ENCODE data around the gene TAPT1. TPM values are rescaled to one million over a fixed set of nuclear protein-coding genes. Genes with fewer than 3 reads are reported as not detected.

TAPT1 gene
- total RNA-seq, 2 donors from 2014 or later = 32.3 to 35.2 TPM

DNA sequence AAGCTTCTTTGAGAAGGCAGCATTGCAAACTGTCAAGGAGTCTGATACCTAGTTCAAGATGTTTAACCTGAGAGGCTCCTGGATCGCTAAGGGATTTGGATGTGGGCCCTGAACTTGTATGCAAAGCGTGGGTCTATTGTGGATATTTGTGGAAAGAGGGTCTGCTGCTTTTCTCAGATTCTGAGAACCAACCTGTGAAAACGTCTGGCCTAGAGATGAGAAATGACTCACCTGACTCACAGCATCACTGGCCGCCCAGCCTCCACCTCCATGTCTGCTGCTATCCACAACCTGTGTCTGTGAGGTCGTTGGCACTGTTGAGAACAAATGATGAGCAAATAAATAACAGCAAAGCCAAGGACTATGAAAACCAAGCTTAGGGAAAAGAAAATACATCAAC lies 109.1 kb downstream of the TAPT1 start:
- no peaks in the 10 kb centered on the region for H3K4me1 ChIP-seq
- no peak overlapping the region for H3K27ac ChIP-seq
- H3K27me3 ChIP-seq = no peaks in the 10 kb centered on the region
- DNase-seq = peak; percentile 4
- intact Hi-C loops (cut with DNase I) = no loop called here
- H3K9me3 ChIP-seq = no peaks in the 10 kb centered on the region
- no peak overlapping the region for H3K4me3 ChIP-seq
- H3K9ac ChIP-seq (ENCODE audit: low read depth in 2 of 2, low read length in 2 of 2) = no peak overlapping the region
- TF ChIP-seq, protein P1, sequence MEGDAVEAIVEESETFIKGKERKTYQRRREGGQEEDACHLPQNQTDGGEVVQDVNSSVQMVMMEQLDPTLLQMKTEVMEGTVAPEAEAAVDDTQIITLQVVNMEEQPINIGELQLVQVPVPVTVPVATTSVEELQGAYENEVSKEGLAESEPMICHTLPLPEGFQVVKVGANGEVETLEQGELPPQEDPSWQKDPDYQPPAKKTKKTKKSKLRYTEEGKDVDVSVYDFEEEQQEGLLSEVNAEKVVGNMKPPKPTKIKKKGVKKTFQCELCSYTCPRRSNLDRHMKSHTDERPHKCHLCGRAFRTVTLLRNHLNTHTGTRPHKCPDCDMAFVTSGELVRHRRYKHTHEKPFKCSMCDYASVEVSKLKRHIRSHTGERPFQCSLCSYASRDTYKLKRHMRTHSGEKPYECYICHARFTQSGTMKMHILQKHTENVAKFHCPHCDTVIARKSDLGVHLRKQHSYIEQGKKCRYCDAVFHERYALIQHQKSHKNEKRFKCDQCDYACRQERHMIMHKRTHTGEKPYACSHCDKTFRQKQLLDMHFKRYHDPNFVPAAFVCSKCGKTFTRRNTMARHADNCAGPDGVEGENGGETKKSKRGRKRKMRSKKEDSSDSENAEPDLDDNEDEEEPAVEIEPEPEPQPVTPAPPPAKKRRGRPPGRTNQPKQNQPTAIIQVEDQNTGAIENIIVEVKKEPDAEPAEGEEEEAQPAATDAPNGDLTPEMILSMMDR (IDR thresholded peaks at IDR 0.05) = no peak
- no peaks in the 10 kb centered on the region for H3K36me3 ChIP-seq

DNA sequence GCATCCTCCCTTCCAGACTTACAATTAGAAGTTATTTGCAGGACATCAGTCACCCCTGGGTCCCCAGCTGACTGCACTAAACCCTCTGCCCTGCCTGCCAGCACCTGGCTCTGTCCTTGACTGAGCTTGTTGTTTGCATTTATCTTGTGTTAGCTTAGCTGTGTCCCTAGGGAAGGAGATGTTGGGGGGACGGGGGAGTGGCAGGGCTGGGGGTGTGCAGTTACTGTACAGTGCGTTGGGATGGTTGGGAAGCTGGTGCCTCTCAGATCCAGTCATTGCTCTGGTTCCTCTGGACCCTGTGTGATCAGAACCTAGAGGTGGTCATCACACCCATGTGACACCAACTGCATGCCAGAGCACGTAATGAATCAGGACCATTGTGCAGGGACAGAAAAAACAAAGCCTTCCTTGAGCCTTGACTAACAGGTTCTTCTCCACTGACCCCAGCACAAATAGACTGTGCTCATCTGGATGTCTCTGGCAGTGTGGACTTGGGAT lies 109.7 kb downstream of the TAPT1 start:
- Histone ChIP-seq H3K4me1 (no peaks in the 10 kb centered on the region), H3K9ac (ENCODE audit: low read depth in 2 of 2, low read length in 2 of 2) (no peak overlapping the region), H3K27me3 (no peaks in the 10 kb centered on the region), H3K9me3 (no peaks in the 10 kb centered on the region), H3K4me3 (no peak overlapping the region), H3K36me3 (no peaks in the 10 kb centered on the region), H3K27ac (no peak overlapping the region)
- TF ChIP-seq, protein P1 (IDR thresholded peaks at IDR 0.05) = no peak
- DNase-seq = no peak
- intact Hi-C loops (cut with DNase I) = no loop called here

DNA sequence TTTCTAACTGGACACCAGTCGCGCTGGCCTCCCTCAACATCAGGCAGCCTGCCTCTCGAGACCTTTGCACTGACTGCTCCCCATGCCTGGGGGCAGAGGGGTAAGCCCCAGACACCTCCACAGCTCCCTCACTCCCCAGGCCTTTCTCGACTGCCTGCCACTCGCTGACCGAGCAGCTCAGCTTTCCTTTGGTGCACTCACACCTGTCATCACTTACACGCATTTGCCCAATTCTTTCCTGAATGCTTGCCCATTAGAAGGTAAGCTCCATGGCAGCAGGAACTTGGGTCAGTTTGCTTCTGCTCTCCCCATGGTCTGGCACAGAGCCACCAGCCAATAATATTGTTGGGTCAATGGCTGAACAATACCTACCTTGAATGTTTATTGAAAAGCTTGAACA lies 110.3 kb downstream of the TAPT1 start:
- no peak for DNase-seq
- intact Hi-C loops (cut with DNase I) = no loop called here
- TF ChIP-seq, protein P1 (IDR thresholded peaks at IDR 0.05) = no peak
- H3K9ac ChIP-seq (ENCODE audit: low read depth in 2 of 2, low read length in 2 of 2) = no peak overlapping the region
- no peak overlapping the region for H3K27ac ChIP-seq
- H3K4me3 ChIP-seq = no peak overlapping the region
- no peaks in the 10 kb centered on the region for H3K9me3 ChIP-seq
- H3K36me3 ChIP-seq = no peaks in the 10 kb centered on the region
- H3K27me3 ChIP-seq = no peaks in the 10 kb centered on the region
- H3K4me1 ChIP-seq = no peaks in the 10 kb centered on the region

DNA sequence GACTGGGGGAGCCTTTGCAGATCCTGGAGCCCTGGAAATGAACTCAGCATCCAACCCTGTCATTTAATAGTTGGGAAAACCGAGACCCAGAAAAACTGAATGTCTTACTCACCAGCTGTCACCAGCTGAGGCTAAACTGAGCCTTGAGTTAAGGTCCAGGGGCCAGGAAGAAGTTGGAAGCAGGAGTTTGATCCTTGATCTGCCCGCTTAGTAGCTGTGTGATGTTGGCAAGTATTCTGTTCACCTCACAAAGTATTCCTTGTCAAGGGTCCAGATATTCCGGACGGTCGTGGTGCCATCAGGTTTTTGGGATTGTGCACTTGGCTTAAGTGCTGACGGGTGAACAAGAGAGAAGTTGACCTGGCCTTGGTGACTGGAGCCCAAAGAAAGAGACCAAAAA lies 111.7 kb downstream of the TAPT1 start:
- no peaks in the 10 kb centered on the region for H3K36me3 ChIP-seq
- H3K9me3 ChIP-seq = no peaks in the 10 kb centered on the region
- DNase-seq = no peak
- H3K9ac ChIP-seq (ENCODE audit: low read depth in 2 of 2, low read length in 2 of 2) = no peak overlapping the region
- no peaks in the 10 kb centered on the region for H3K4me1 ChIP-seq
- H3K4me3 ChIP-seq = no peak overlapping the region
- no peaks in the 10 kb centered on the region for H3K27me3 ChIP-seq
- TF ChIP-seq, protein P1 (IDR thresholded peaks at IDR 0.05) = no peak
- no peak overlapping the region for H3K27ac ChIP-seq
- intact Hi-C loops (cut with DNase I) = no loop called here

DNA sequence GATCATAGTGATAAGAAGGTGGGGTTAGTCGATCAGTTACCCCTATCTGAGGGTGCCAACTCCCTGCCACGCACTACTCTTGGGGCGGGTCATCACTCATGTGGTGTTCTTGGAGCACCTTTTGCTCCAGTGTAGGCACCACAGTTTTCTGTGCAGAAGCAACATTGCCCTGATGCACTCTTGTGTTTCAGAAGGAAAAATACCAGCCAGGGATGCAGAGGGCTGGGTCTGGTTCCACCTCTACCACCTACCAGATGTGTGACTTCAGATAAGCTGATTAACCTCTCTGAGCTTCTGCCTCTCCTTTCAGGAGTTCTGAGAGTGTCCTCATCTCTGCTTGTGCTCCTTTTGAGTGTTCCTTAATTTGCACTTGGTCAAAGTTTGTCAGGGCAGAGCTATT lies 112.5 kb downstream of the TAPT1 start:
- Histone ChIP-seq H3K9ac (ENCODE audit: low read depth in 2 of 2, low read length in 2 of 2) (no peak overlapping the region), H3K36me3 (no peaks in the 10 kb centered on the region), H3K27me3 (no peaks in the 10 kb centered on the region), H3K4me1 (no peaks in the 10 kb centered on the region), H3K27ac (no peak overlapping the region), H3K4me3 (no peak overlapping the region), H3K9me3 (no peaks in the 10 kb centered on the region)
- DNase-seq = no peak
- TF ChIP-seq, protein P1 (IDR thresholded peaks at IDR 0.05) = no peak
- intact Hi-C loops (cut with DNase I) = no loop called here
